ENCODE data around the gene PKD1. TPM values are rescaled to one million over a fixed set of nuclear protein-coding genes. Genes with fewer than 3 reads are reported as not detected.

PKD1 gene
- total RNA-seq, 2 donors from 2014 or later = 218 to 276 TPM

DNA sequence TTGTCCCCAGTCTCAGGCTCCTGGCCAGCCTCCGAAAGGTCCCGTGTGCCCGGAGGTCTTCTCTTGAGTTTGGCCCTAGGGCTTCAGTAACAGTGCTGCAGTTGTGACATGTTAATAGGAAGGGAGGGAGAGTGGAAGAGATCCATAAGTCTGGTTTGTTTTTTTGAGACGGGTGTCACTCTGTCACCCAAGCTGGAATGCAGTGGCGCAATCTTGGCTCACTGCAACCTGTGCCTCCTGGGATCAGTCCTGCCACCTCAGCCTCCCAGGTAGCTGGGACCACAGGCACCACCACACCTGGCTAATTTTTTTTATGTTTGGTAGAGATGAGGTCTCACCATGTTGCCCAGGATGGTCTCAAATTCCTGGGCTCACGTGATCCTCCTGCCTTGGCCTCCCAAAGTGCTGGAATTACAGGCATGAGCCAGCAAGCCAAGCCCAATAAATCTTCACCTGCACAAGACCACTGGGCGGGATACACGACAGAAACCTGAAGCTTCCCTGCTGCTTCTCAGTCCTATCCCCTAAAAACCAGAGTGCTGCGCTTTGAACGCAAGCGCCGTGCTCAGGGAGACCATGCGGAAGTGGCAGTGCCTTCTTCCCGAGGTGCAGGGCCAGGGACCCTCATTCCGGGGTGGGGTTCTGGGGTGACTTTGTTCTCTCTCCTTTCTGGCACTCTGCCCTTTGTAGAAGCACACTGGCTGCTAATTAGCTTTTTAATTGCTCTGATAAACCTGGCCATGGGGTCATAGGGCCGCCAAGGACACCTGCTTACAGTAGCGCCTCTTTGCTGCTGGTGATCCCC is 30.8 kb upstream of the PKD1 start:
- peaks cover 0 to 5% of the 10 kb centered on the region in 2 donors for H3K4me1 ChIP-seq
- peaks cover 26% of the 10 kb centered on the region for H3K36me3 ChIP-seq
- TF ChIP-seq, protein P1, sequence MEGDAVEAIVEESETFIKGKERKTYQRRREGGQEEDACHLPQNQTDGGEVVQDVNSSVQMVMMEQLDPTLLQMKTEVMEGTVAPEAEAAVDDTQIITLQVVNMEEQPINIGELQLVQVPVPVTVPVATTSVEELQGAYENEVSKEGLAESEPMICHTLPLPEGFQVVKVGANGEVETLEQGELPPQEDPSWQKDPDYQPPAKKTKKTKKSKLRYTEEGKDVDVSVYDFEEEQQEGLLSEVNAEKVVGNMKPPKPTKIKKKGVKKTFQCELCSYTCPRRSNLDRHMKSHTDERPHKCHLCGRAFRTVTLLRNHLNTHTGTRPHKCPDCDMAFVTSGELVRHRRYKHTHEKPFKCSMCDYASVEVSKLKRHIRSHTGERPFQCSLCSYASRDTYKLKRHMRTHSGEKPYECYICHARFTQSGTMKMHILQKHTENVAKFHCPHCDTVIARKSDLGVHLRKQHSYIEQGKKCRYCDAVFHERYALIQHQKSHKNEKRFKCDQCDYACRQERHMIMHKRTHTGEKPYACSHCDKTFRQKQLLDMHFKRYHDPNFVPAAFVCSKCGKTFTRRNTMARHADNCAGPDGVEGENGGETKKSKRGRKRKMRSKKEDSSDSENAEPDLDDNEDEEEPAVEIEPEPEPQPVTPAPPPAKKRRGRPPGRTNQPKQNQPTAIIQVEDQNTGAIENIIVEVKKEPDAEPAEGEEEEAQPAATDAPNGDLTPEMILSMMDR (IDR thresholded peaks at IDR 0.05) = no peak
- H3K9me3 ChIP-seq = no peaks in the 10 kb centered on the region
- no peaks in the 10 kb centered on the region for H3K27me3 ChIP-seq
- H3K27ac ChIP-seq = no peak overlapping the region
- no peak for DNase-seq (ENCODE audit: low spot score)
- no peak overlapping the region for H3K4me3 ChIP-seq

GRCh38 chr16:2165861-2166260 is 30.2 kb upstream of the PKD1 start:
- H3K4me1 ChIP-seq = peaks cover 0 to 10% of the 10 kb centered on the region in 2 donors
- DNase-seq (ENCODE audit: low spot score) = no peak
- H3K9me3 ChIP-seq = no peaks in the 10 kb centered on the region
- TF ChIP-seq, protein P1 (IDR thresholded peaks at IDR 0.05) = no peak
- no peak overlapping the region for H3K4me3 ChIP-seq
- no peaks in the 10 kb centered on the region for H3K27me3 ChIP-seq
- no peak overlapping the region for H3K27ac ChIP-seq
- peaks cover 22% of the 10 kb centered on the region for H3K36me3 ChIP-seq

DNA sequence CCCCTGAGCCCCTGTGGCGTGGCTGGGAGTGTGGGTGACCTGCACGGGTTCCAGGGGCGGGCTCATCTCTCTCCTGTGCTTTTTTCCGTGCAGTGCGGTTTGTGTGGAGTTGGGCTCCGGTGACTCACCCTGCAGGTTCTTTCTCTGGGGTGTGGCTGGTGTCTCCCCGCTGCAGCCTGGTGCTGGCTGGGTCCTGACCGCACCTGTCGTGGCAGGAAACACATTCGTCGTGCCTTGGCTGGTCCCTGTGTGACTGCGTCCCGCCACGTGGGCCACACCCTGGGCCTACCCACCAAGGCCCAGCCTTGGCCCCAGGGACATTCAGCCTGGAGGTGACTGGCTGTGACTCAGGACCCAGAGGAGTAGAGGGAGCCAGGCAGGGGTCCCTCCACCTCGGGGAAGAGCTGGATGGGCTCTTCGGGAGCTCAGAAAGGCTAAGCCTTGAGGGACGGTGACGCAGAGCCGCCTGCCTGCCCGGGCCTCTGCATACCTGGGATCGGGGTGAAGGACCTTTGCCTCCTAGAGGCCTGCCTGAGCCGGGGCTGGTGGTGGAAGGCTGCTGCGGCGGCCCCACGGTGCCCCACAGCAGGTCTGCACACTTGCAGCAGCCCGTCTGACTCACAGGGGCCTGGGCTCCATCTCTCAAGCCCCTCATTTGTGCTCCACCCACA is 27.6 kb upstream of the PKD1 start:
- peaks cover 22% of the 10 kb centered on the region for H3K36me3 ChIP-seq
- no peak overlapping the region for H3K27ac ChIP-seq
- DNase-seq (ENCODE audit: low spot score) = no peak
- TF ChIP-seq, protein P1 (IDR thresholded peaks at IDR 0.05) = no peak
- H3K4me3 ChIP-seq = no peak overlapping the region
- H3K27me3 ChIP-seq = no peaks in the 10 kb centered on the region
- no peaks in the 10 kb centered on the region for H3K9me3 ChIP-seq
- H3K4me1 ChIP-seq = peaks cover 0 to 35% of the 10 kb centered on the region in 2 donors

- no peaks in the 10 kb centered on the region for H3K9me3 ChIP-seq
- TF ChIP-seq, protein P1 (IDR thresholded peaks at IDR 0.05) = no peak
- H3K36me3 ChIP-seq = peaks cover 16% of the 10 kb centered on the region
- no peak for DNase-seq (ENCODE audit: low spot score)
- H3K27ac ChIP-seq = no peak overlapping the region
- no peak overlapping the region for H3K4me3 ChIP-seq
- H3K27me3 ChIP-seq = no peaks in the 10 kb centered on the region
- peaks cover 0 to 39% of the 10 kb centered on the region in 2 donors for H3K4me1 ChIP-seq
These were observed 27.0 kb upstream of the PKD1 start for GRCh38 chr16:2162676-2163118.

GRCh38 chr16:2161911-2162310 is 26.2 kb upstream of the PKD1 start:
- Histone ChIP-seq H3K27me3 (no peaks in the 10 kb centered on the region), H3K4me1 (peaks cover 0 to 47% of the 10 kb centered on the region in 2 donors), H3K9me3 (no peaks in the 10 kb centered on the region), H3K4me3 (no peak overlapping the region), H3K27ac (peak overlapping the region in 1 of 2 donors; percentile 66), H3K36me3 (peaks cover 13% of the 10 kb centered on the region)
- DNase-seq (ENCODE audit: low spot score) = no peak
- TF ChIP-seq, protein P1 (IDR thresholded peaks at IDR 0.05) = no peak
